Activated T-cell treated with anti-CD3 and anti-CD28 coated beads for 24 hours (primary cell): Measurements from ENCODE around the gene CEP41.
"Not testable (repeated sequence)": the region's sequence is repeated elsewhere in the genome, so short reads cannot be mapped to it uniquely, and the experiment has no call there.

Experiments
- DNase-seq: peaks from one replicate; pipeline ENCODE4 v3.0.0-alpha.2; 2020; ENCODE audit warnings: low read depth

CEP41 gene

GRCh38 chr7:130458257-130458656 lies 17.4 kb upstream of the CEP41 start:
- DNase-seq, result no peak

- no peak for DNase-seq
Measured at GRCh38 chr7:130454959-130455358, 14.1 kb upstream of the CEP41 start.

GRCh38 chr7:130452951-130453350 lies 12.1 kb upstream of the CEP41 start:
- DNase-seq, result no peak

- DNase-seq, result not testable (repeated sequence)
Measured at GRCh38 chr7:130451344-130451743, 10.5 kb upstream of the CEP41 start.

- no peak for DNase-seq
Measured at GRCh38 chr7:130446259-130446658, 5.4 kb upstream of the CEP41 start.

- no peak for DNase-seq
Measured at GRCh38 chr7:130444751-130445407, 4.1 kb upstream of the CEP41 start.

- no peak for DNase-seq
Measured at GRCh38 chr7:130444234-130444633, 3.4 kb upstream of the CEP41 start.

- no peak for DNase-seq
Measured at GRCh38 chr7:130442601-130443000, 1.8 kb upstream of the CEP41 start.

GRCh38 chr7:130441408-130441869 lies 623 bp upstream of the CEP41 start:
- no peak for DNase-seq

GRCh38 chr7:130436253-130436652 lies 4.6 kb downstream of the CEP41 start:
- no peak for DNase-seq

- no peak for DNase-seq
Measured at GRCh38 chr7:130435311-130435854, 5.4 kb downstream of the CEP41 start.

- DNase-seq, result no peak
Measured at GRCh38 chr7:130433301-130433700, 7.5 kb downstream of the CEP41 start.

GRCh38 chr7:130432886-130433285 lies 7.9 kb downstream of the CEP41 start:
- no peak for DNase-seq

- no peak for DNase-seq
Measured at GRCh38 chr7:130430841-130431666, 9.8 kb downstream of the CEP41 start.

GRCh38 chr7:130430115-130430514 lies 10.7 kb downstream of the CEP41 start:
- no peak for DNase-seq

GRCh38 chr7:130429019-130429418 lies 11.8 kb downstream of the CEP41 start:
- DNase-seq, result no peak

GRCh38 chr7:130426564-130426963 lies 14.3 kb downstream of the CEP41 start:
- no peak for DNase-seq

GRCh38 chr7:130425796-130426195 lies 15.0 kb downstream of the CEP41 start:
- DNase-seq, result no peak

GRCh38 chr7:130423501-130424037 lies 17.2 kb downstream of the CEP41 start:
- no peak for DNase-seq

GRCh38 chr7:130421684-130422083 lies 19.1 kb downstream of the CEP41 start:
- no peak for DNase-seq

- no peak for DNase-seq
Measured at GRCh38 chr7:130420943-130421578, 19.8 kb downstream of the CEP41 start.

GRCh38 chr7:130419658-130420057 lies 21.2 kb downstream of the CEP41 start:
- no peak for DNase-seq
